Choroid plexus epithelial cell (primary cell): ENCODE data around the gene NTM.

Experiments
- DNase-seq: peaks from one replicate; pipeline ENCODE4 v3.0.0-alpha.2; 2010; ENCODE audit warnings: low read depth
- H3K4me3 ChIP-seq: 2 replicates; pipeline ENCODE4 v1.5.1; 2011; ENCODE audit warnings: low read depth, mild to moderate bottlenecking, control low read depth, low read length, moderate library complexity
- TF ChIP-seq, protein P1 (sequence below): conservative IDR thresholded peaks from 2 replicates; pipeline ENCODE4 v1.5.1; 2011; ENCODE audit warnings: low read depth, mild to moderate bottlenecking, control low read depth, inconsistent platforms, low read length, moderate library complexity

NTM gene

DNA sequence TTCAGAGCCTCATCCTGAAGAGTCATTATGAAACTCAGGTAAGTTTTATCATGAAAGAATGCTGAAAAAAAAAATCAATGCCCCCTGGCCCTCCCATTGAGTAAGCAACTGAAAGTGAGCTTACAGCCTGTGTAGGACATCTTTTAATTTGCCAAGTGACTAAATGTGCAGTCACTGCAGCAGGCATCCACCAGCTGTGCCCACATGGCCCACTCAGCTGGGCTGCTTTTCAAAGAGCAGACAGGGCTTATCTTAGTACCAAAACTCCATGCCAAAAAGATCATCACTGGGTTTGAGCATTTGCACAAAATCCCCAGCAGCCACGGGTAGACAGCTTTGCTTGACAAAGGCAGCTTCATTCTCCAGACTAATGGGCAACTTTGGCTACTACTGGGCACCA, 709.7 kb downstream of the NTM start:
- no peak overlapping the region for H3K4me3 ChIP-seq
- TF ChIP-seq, protein P1, sequence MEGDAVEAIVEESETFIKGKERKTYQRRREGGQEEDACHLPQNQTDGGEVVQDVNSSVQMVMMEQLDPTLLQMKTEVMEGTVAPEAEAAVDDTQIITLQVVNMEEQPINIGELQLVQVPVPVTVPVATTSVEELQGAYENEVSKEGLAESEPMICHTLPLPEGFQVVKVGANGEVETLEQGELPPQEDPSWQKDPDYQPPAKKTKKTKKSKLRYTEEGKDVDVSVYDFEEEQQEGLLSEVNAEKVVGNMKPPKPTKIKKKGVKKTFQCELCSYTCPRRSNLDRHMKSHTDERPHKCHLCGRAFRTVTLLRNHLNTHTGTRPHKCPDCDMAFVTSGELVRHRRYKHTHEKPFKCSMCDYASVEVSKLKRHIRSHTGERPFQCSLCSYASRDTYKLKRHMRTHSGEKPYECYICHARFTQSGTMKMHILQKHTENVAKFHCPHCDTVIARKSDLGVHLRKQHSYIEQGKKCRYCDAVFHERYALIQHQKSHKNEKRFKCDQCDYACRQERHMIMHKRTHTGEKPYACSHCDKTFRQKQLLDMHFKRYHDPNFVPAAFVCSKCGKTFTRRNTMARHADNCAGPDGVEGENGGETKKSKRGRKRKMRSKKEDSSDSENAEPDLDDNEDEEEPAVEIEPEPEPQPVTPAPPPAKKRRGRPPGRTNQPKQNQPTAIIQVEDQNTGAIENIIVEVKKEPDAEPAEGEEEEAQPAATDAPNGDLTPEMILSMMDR = no peak
- DNase-seq = no peak

DNA sequence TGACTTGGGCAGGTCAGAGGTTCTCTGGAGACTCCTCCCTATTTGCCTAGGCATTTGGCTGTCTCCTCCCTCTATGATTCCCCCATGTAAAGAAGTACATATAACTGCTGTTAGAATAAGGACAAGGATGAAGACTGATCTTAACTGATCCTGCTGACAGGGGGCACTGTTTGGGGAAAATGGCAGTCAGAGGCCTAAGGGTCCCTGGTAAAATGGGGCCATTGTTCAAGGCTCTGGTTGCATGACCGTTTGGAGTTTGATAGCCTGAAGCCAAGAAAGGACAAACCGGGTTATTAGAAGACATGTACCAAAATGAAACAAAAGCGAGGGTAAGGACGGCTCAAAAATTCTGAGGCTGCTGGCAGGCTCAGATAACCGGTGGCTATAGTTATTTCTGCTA, 712.2 kb downstream of the NTM start:
- DNase-seq = no peak
- H3K4me3 ChIP-seq = no peak overlapping the region
- TF ChIP-seq, protein P1 = no peak

DNA sequence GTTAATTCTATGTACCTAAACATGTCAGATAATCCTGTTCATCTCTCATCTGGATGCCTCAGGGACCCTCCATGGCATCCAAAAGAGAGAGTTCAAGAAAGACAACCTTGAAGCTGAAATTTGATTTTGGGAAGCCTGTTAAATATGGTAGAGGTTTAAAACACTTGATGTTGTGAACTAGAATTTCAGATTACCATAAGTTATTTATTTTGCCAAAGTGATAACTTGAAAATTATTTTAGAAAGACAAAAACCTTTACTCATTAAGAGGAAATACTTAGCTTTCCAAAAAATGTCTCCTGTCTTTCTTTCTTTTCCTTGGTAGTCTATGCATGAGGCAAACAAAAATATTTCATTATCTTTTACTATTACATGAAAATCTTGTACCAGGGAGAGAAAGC, 714.0 kb downstream of the NTM start:
- no peak overlapping the region for H3K4me3 ChIP-seq
- TF ChIP-seq, protein P1 = no peak
- DNase-seq = no peak

DNA sequence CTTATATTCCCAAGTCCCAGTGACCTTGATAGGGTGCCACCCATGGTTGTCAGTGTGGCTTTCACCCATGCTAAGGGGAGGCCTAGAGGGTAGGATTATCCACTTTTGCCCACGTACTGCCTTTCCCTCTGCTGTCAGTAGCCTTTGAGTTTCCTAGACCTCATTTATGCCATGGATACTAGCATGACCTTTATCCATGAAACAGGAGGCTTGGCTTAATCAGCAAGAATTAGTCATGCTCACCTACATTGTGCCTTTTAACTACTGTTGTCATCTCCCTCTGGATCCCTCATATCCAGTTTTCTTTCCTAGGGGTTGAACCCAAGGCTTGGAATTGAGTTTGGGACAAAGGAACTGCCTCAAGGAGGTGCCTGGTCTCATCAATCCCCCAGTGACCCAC, 716.7 kb downstream of the NTM start:
- TF ChIP-seq, protein P1 = no peak
- H3K4me3 ChIP-seq = no peak overlapping the region
- DNase-seq = no peak

DNA sequence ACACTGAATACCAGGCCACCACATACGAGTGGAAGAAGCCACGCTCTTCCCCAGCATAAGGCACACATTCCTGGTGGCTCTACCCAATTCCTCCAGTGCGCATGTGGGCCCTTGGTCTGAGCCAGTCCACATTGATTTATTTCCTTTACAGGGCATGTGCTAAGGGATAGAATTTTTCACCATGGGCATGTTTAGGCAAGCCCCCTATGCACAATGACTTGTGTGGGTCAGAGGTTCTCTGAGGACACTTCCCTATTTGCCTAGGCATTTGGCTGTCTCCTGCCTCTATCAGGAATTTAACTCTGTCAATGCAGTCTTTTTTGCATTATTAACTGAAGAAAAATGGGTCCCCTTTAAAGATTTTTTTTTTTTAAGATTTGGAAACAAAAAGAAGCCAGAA, 718.1 kb downstream of the NTM start:
- no peak for DNase-seq
- TF ChIP-seq, protein P1 = no peak

DNA sequence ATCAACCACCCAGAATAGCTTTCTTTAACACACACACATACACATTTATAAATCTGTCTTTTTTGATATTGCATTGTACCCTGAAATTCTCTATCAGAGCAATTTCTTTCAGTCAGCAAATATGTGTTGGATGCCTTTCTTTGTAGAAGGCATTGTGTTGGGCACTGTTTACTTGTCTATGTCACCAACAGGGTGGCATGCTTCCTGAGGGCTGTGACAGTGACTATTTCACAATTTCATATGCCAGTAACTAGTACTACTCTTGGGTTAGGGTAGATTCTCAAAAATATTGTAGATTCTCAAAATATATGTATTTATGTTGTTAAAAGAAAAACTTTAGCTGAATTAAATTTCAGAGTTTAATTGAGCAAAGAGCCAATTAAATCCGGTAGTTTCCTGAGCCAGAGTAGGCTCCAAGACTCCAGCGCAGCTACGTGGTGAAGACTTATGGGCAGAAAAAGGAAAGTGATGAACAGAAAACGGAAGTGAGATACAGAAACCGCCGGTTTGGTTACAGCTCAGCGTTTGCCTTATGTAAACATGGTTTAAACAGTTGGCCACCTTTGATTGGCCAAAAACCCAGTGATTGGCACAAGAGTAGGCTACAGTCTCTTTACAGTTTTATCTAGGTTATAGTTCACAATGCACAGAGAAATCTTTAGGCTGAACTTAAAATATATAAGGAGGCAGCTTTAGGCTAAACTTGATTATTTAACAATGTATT, 723.3 kb downstream of the NTM start:
- no peak for DNase-seq
- TF ChIP-seq, protein P1 = no peak
- no peak overlapping the region for H3K4me3 ChIP-seq

More for the DNA sequence above, 718.1 kb downstream of the NTM start:
- H3K4me3 ChIP-seq = no peak overlapping the region

DNA sequence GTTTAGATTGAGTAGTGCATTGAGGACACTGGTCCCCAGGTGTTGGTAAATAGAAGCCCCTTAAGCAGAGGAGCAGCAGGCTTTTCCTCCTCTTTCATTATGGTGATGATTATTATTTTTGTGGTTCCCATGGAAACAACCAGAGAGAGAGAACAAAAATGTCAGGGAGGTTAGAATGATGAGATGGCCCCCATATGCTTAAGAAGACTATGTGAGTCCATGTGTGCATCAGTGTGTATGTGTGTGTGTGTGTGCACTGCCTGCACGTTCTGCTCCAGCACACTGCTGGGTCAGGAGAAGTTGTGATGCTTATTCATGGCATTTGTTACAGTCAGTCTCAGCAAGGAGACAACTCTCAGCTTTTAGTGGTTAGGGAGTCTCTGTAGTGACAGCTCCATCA, 724.2 kb downstream of the NTM start:
- TF ChIP-seq, protein P1 = no peak
- DNase-seq = peak; percentile 47
- H3K4me3 ChIP-seq = no peak overlapping the region
